HepG2 (cell line): ENCODE measurements around the gene KCNT1.

ENCODE experiments used
- CBFB ChIP-seq: sonication (generic); formaldehyde crosslinking; IDR thresholded peaks from 2 replicates; pipeline ENCODE4 v1.4.0; 2020; ENCODE audit warnings: missing genetic modification reagents
- CC2D1A ChIP-seq: sonication (generic); formaldehyde crosslinking; IDR thresholded peaks from 2 replicates; pipeline ENCODE4 v1.8.1; 2023; ENCODE audit warnings: mild to moderate bottlenecking, missing genetic modification reagents
- ESRRA ChIP-seq: sonication (generic); formaldehyde crosslinking; IDR thresholded peaks from 2 replicates; pipeline ENCODE4 v1.5.1; 2020; ENCODE audit warnings: mild to moderate bottlenecking, low read depth, missing genetic modification reagents
- POLR2A ChIP-seq, 2 experiments: IDR thresholded peaks; 2 replicates each; pipeline ENCODE4 v1.6.1; 2011; ENCODE audit warnings: low read depth in 2 of 2, low read length in 2 of 2, mild to moderate bottlenecking in 1 of 2, moderate library complexity in 1 of 2; ENCODE audit not compliant: insufficient read depth in 1 of 2
- POLR2AphosphoS5 ChIP-seq: IDR thresholded peaks from 2 replicates; pipeline ENCODE4 v1.6.1; 2012; ENCODE audit warnings: low read depth, low read length
- PRPF4 ChIP-seq: fragments of 200-400 bp; formaldehyde crosslinking; IDR thresholded peaks from 2 replicates; pipeline ENCODE4 v1.6.1; 2016; ENCODE audit warnings: low read length, low read depth; ENCODE audit not compliant: poor library complexity, severe bottlenecking
- ZBTB1 ChIP-seq: sonication (generic); formaldehyde crosslinking; IDR thresholded peaks from 2 replicates; pipeline ENCODE4 v1.4.0; 2020; ENCODE audit warnings: missing genetic modification reagents, borderline replicate concordance
- ZNF143 ChIP-seq: sonication (generic); formaldehyde crosslinking; IDR thresholded peaks from 2 replicates; pipeline ENCODE4 v1.4.0; 2020; ENCODE audit warnings: missing genetic modification reagents
- TF ChIP-seq, protein P1 (sequence below): sonication (generic); formaldehyde crosslinking; IDR thresholded peaks from 2 replicates; pipeline ENCODE4 v1.4.0; 2020; ENCODE audit warnings: missing genetic modification reagents, low read depth, mild to moderate bottlenecking, borderline replicate concordance
- TF ChIP-seq, protein P2 (sequence below): sonication (generic); formaldehyde crosslinking; IDR thresholded peaks from 2 replicates; pipeline ENCODE4 v1.5.0; 2020; ENCODE audit warnings: mild to moderate bottlenecking, missing genetic modification reagents, moderate library complexity

DNA sequence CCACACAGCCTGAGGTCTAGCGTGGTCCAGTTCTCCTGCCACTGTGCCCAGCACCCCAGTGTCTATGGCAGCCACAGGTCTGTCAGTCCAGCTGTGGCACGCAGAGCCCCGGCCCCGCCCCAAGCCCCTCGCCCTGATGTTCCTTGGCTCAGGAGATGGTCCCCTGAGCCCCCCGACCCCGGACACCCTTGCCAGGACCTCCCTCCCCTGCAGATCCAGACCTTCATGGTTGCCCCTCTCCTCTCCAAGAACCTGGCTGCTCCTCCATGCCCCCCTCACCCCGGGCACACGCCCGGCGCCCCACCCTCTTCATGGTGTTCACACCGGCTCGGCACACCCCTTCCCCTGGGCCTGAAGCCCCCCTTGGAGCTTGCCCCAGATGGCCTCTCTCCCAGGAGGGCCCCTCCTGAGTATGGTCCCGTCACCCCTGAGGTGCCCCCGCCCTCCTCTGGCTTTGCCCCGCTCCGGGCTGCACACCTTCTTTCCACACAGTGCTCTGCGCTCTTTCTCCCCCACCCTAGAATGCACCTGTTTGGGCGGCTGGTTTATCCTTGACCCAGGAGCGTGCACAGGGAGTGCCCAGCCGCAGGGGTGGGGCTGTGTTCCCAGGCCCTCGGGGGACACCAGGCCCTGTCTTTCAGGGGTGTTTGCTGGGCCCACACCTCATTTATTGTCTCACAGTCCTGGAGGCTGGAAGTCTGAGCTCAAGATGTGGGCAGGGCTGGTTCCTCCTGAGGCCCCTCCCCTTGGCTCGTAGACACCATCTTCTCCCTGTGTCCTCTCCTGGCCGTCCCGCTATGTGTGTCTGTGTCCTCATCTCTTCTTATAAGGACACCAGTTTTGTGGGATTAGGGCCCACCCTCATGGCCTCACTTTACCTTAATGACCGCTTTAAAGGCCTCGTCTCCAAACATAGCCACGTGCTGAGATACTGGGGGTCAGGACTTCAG is 37.6 kb downstream of the KCNT1 start:
- TF ChIP-seq CC2D1A (CRISPR knock-in tag) (no peak), POLR2A (IDR thresholded peaks at IDR 0.05; ENCODE audit: insufficient read depth in 1 of 2, low read depth in 2 of 2, low read length in 2 of 2) (no peak), CBFB (no peak), ESRRA (CRISPR knock-in tag) (no peak), ZNF143 (CRISPR knock-in tag) (no peak), POLR2AphosphoS5 (no peak), PRPF4 (no peak), ZBTB1 (CRISPR knock-in tag) (no peak)
- TF ChIP-seq, protein P1, sequence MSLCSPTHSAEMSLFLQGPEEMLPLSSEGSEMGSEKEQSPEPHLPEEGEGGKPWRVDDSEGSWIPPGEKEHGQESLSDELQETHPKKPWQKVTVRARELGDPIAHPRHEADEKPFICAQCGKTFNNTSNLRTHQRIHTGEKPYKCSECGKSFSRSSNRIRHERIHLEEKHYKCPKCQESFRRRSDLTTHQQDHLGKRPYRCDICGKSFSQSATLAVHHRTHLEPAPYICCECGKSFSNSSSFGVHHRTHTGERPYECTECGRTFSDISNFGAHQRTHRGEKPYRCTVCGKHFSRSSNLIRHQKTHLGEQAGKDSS (CRISPR knock-in tag) = no peak
- TF ChIP-seq, protein P2, sequence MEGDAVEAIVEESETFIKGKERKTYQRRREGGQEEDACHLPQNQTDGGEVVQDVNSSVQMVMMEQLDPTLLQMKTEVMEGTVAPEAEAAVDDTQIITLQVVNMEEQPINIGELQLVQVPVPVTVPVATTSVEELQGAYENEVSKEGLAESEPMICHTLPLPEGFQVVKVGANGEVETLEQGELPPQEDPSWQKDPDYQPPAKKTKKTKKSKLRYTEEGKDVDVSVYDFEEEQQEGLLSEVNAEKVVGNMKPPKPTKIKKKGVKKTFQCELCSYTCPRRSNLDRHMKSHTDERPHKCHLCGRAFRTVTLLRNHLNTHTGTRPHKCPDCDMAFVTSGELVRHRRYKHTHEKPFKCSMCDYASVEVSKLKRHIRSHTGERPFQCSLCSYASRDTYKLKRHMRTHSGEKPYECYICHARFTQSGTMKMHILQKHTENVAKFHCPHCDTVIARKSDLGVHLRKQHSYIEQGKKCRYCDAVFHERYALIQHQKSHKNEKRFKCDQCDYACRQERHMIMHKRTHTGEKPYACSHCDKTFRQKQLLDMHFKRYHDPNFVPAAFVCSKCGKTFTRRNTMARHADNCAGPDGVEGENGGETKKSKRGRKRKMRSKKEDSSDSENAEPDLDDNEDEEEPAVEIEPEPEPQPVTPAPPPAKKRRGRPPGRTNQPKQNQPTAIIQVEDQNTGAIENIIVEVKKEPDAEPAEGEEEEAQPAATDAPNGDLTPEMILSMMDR = no peak
